ENCODE measurements around the gene THSD4. TPM values are rescaled to one million over a fixed set of nuclear protein-coding genes. Genes with fewer than 3 reads are reported as not detected.
A peak's percentile ranks its signal among the peaks of the same experiment; 100 is the strongest.

THSD4 gene
- total and polyA plus RNA-seq, 9 of the 15 experiments (the other 6 are each of a cell fraction or from before 2014, with no cell fraction given) = 0.04 TPM; not detected in 5

DNA sequence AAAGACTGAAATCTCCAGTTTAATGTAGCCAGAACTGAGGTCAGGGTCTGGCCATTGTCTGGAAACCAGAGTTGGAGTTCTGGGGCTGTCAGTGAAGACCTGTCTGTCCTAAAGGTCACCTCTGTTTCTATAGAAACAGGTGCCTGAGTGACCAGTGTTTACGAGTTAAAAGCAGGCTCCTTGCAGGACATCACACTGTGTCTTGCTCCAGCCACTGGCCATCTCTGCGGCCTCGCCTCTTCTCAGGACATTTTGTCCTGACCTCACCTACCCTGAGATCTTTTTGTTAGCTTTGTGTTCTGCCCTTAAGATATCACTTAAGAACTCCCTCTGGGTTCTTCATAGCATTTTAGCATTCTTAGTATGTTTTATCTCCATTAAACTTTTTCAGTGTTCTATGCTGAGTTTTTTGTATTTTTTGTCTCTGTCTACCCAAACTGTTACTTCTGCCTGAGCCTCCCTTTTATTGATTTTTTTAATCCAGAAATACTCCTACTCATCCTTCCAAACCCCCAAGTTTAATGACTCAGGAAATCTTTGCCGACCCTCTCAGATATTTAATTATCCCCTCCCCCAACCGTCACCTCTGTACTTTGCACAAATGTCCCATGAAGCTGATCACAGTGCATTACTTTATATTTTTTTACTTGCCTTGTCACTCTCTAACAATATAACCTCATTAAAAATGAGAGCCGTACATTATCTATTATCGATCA, 223.7 kb downstream of the THSD4 start:
- ATAC-seq = no peak
- Histone ChIP-seq H3K27ac (ENCODE audit: extremely low read depth, low read depth, low read length) (no peak overlapping the region), H3K27me3 (ENCODE audit: control insufficient read depth in 2 of 2, insufficient read depth in 2 of 2, low read length in 2 of 2) (peaks cover 0 to 23% of the 10 kb centered on the region in 2 experiments; a peak in 2 of 5 replicates), H4K20me1 (replicated peaks; ENCODE audit: control insufficient read depth, insufficient read depth, low read length) (no peaks in the 10 kb centered on the region), H3K9ac (ENCODE audit: insufficient read depth in 1 of 2, low read depth in 2 of 2, low read length in 2 of 2) (no peak overlapping the region), H3K9me1 (ENCODE audit: control insufficient read depth, insufficient read depth, low read length) (no peaks in the 10 kb centered on the region), H3K9me3 (replicated peaks; ENCODE audit: control insufficient read depth, insufficient read depth, low read depth, low read length) (no peaks in the 10 kb centered on the region), H3K4me3 (no peak overlapping the region), H3K4me1 (replicated peaks in 1 of 2; ENCODE audit: control insufficient read depth in 2 of 2, insufficient read depth in 2 of 2, low read length in 2 of 2) (no peaks in the 10 kb centered on the region), H2AFZ (ENCODE audit: low read depth, low read length) (no peak overlapping the region), H3K4me2 (ENCODE audit: insufficient read depth, low read length) (no peak overlapping the region), H3K79me2 (ENCODE audit: control insufficient read depth, insufficient read depth, low read length) (no peaks in the 10 kb centered on the region), H3K36me3 (ENCODE audit: control insufficient read depth, insufficient read depth, low read length) (no peaks in the 10 kb centered on the region)
- CTCF ChIA-PET (ENCODE audit: low intra/inter-chr PET ratio) = no interaction called here
- TF ChIP-seq ZNF146 (CRISPR knock-in tag; IDR thresholded peaks at IDR 0.05; ENCODE audit: unreplicated experiment) = no peak
- TF ChIP-seq USF1 (CRISPR knock-in tag; IDR thresholded peaks at IDR 0.05) = no peak
- no peak for TF ChIP-seq SRSF3 (IDR thresholded peaks at IDR 0.05; ENCODE audit: insufficient read depth, low read length)
- TF ChIP-seq SP1 (CRISPR knock-in tag; IDR thresholded peaks at IDR 0.05) = no peak
- peak; percentile 29; the same call in 1 of the 2 replicates for TF ChIP-seq RFX1 (IDR thresholded peaks at IDR 0.05)
- TF ChIP-seq MYNN (IDR thresholded peaks at IDR 0.05) = peak; percentile 68; the same call in 1 of the 2 replicates
- no peak for TF ChIP-seq MYNN (CRISPR knock-in tag; IDR thresholded peaks at IDR 0.05)
- TF ChIP-seq SLC30A9 (CRISPR knock-in tag; IDR thresholded peaks at IDR 0.05) = no peak
- TF ChIP-seq ETV6 (IDR thresholded peaks at IDR 0.05; ENCODE audit: borderline replicate concordance in 1 of 2, low read depth in 2 of 2, low read length in 1 of 2) = no peak
- TF ChIP-seq ETV6 (CRISPR knock-in tag; IDR thresholded peaks at IDR 0.05; ENCODE audit: borderline replicate concordance) = no peak
- no peak for TF ChIP-seq ELF1 (tag; IDR thresholded peaks at IDR 0.05)
- POLR2A ChIA-PET = no interaction called here
- DNase-seq (ENCODE audit: extremely low read depth in 1 of 4, low spot score in 3 of 4) = no peak
- BruUV-seq (replicated peaks) = no TSS peak
- intact Hi-C loops (cut with micrococcal nuclease) (no loop called here), in situ Hi-C loops (cut with MboI) (no loop called here)
- FAIRE-seq = no peak
- under 1% methylated on average over 7 of the region's 7 CpGs for WGBS (ENCODE audit: insufficient coverage, low coverage, missing lambda C conversion rate)
